H1 (cell line): ENCODE measurements around the gene HIVEP3. TPM values are rescaled to one million over a fixed set of nuclear protein-coding genes. Genes with fewer than 3 reads are reported as not detected.
A peak's percentile ranks its signal among the peaks of the same experiment; 100 is the strongest.

Experiments used
- CTCF ChIA-PET: fragments of 300-600 bp; sonication (Branson Sonifier 250); formaldehyde crosslinking; loops from one replicate; lab custom pipeline; 2021; ENCODE audit not compliant: partially characterized antibody; lab: Charles Lee
- POLR2A ChIA-PET: fragments of 300-600 bp; sonication (Branson Sonifier 250); formaldehyde crosslinking; loops from one replicate; lab custom pipeline; 2021; ENCODE audit warnings: inconsistent platforms; ENCODE audit not compliant: partially characterized antibody; lab: Charles Lee
- DNase-seq, 2 experiments: peaks; one replicate each; pipeline versions ENCODE4 v3.0.0 to v3.0.0-alpha.2; 2010 to 2022; ENCODE audit warnings: low spot score in 2 of 2, low read depth in 1 of 2, mixed read lengths in 1 of 2
- FAIRE-seq: peaks from 2 replicates; lab custom pipeline; 2011; peaks lifted over from hg19 to GRCh38; lab: Jason Lieb, UNC
- H2AFZ ChIP-seq: 2 replicates; pipeline ENCODE4 v1.8.1; 2012; ENCODE audit warnings: low read length, inconsistent platforms
- H2AK5ac ChIP-seq: 2 replicates; pipeline ENCODE4 v1.6.1; 2013; ENCODE audit warnings: low read depth, low read length
- H2BK120ac ChIP-seq: replicated peaks from 2 replicates; pipeline ENCODE3; 2013; ENCODE audit warnings: low read depth, low read length, inconsistent platforms
- H2BK12ac ChIP-seq: 2 replicates; pipeline ENCODE4 v1.6.1; 2013; ENCODE audit warnings: low read depth, low read length
- H2BK15ac ChIP-seq: 2 replicates; pipeline ENCODE4 v1.6.1; 2013; ENCODE audit warnings: low read length
- H2BK20ac ChIP-seq: 2 replicates; pipeline ENCODE4 v1.6.1; 2013; ENCODE audit warnings: low read length
- H2BK5ac ChIP-seq: 2 replicates; pipeline ENCODE4 v1.6.1; 2013; ENCODE audit warnings: low read depth, low read length
- H3K14ac ChIP-seq: 2 replicates; pipeline ENCODE4 v1.6.1; 2013; ENCODE audit warnings: inconsistent platforms; ENCODE audit not compliant: insufficient read length
- H3K18ac ChIP-seq: 2 replicates; pipeline ENCODE4 v1.6.1; 2013; ENCODE audit warnings: low read length; ENCODE audit errors: extremely low read depth
- H3K23ac ChIP-seq: 2 replicates; pipeline ENCODE4 v1.6.1; 2013; ENCODE audit warnings: inconsistent platforms; ENCODE audit not compliant: insufficient read length
- H3K23me2 ChIP-seq: 2 replicates; pipeline ENCODE4 v1.6.1; 2013; ENCODE audit warnings: low read depth, low read length
- H3K27ac ChIP-seq: 2 replicates; pipeline ENCODE4 v1.6.1; 2011; ENCODE audit warnings: low read depth, low read length, inconsistent platforms
- H3K27me3 ChIP-seq, 4 experiments: replicated peaks in 1 of 4; 1 replicate in 1 of 4; 2 replicates in 3 of 4; pipeline versions ENCODE4 v1.6.1 to v1.8.1; 2011 to 2013; ENCODE audit warnings: low read length in 3 of 4, mild to moderate bottlenecking in 3 of 4, inconsistent platforms in 2 of 4, mixed read lengths in 2 of 4, moderate library complexity in 1 of 4; ENCODE audit not compliant: control insufficient read depth in 3 of 4, insufficient read depth in 3 of 4; ENCODE audit errors: extremely low read depth in 1 of 4
- H3K36me3 ChIP-seq, 4 experiments: 2 replicates each; pipeline versions ENCODE4 v1.6.1 to v1.8.1; 2011 to 2013; ENCODE audit warnings: mild to moderate bottlenecking in 4 of 4, low read length in 3 of 4, moderate library complexity in 2 of 4, control low read depth in 1 of 4, inconsistent platforms in 1 of 4; ENCODE audit not compliant: insufficient read depth in 4 of 4, control insufficient read depth in 2 of 4
- H3K4ac ChIP-seq: replicated peaks from 2 replicates; pipeline ENCODE3; 2013; ENCODE audit warnings: low read length, low read depth, mixed read lengths, inconsistent platforms; ENCODE audit not compliant: insufficient read length
- H3K4me1 ChIP-seq, 4 experiments: replicated peaks in 1 of 4; 1 replicate in 1 of 4; 2 replicates in 3 of 4; pipeline versions ENCODE4 v1.6.1 to v1.8.1; 2011 to 2013; ENCODE audit warnings: low read length in 3 of 4, inconsistent platforms in 2 of 4, mixed read lengths in 1 of 4; ENCODE audit not compliant: insufficient read depth in 4 of 4, control insufficient read depth in 3 of 4
- H3K4me2 ChIP-seq, 2 experiments: 2 replicates each; pipeline versions ENCODE4 v1.6.1 to v1.8.1; 2011 to 2013; ENCODE audit warnings: low read depth in 2 of 2, low read length in 2 of 2, control low read depth in 1 of 2, inconsistent platforms in 1 of 2, mild to moderate bottlenecking in 1 of 2; ENCODE audit not compliant: insufficient read depth in 1 of 2
- H3K4me3 ChIP-seq, 4 experiments: fragments of 200-600, 300-600 bp in 1 of 4; sonication (generic), shearing (Covaris generic), sonication (Bioruptor Twin) in 1 of 4; 2 replicates each; pipeline versions ENCODE4 v1.5.1 to v1.8.1; 2011 to 2016; ENCODE audit warnings: low read length in 4 of 4, low read depth in 3 of 4, control low read depth in 2 of 4, inconsistent platforms in 2 of 4, mild to moderate bottlenecking in 2 of 4, mixed read lengths in 1 of 4, moderate library complexity in 1 of 4; ENCODE audit not compliant: insufficient read depth in 2 of 4; ENCODE audit errors: extremely low read depth in 1 of 4
- H3K56ac ChIP-seq: replicated peaks from 2 replicates; pipeline ENCODE3; 2013; ENCODE audit warnings: low read depth, mild to moderate bottlenecking, mixed read lengths, low read length, inconsistent platforms; ENCODE audit not compliant: insufficient read length
- H3K79me1 ChIP-seq: 2 replicates; pipeline ENCODE4 v1.6.1; 2013; ENCODE audit warnings: low read depth, low read length, control low read depth
- H3K79me2 ChIP-seq, 2 experiments: 2 replicates each; pipeline versions ENCODE4 v1.6.1 to v1.8.1; 2012 to 2013; ENCODE audit warnings: low read length in 2 of 2, mild to moderate bottlenecking in 2 of 2, inconsistent platforms in 1 of 2; ENCODE audit not compliant: insufficient read depth in 2 of 2, control insufficient read depth in 1 of 2
- H3K9ac ChIP-seq, 4 experiments: replicated peaks in 1 of 4; 1 replicate in 1 of 4; 2 replicates in 3 of 4; pipeline versions ENCODE4 v1.6.1 to v1.8.1; 2011 to 2013; ENCODE audit warnings: low read depth in 3 of 4, low read length in 3 of 4, control low read depth in 2 of 4, mild to moderate bottlenecking in 2 of 4, moderate library complexity in 2 of 4, inconsistent platforms in 1 of 4; ENCODE audit errors: extremely low read depth in 1 of 4
- H3K9me3 ChIP-seq, 2 experiments: 2 replicates each; pipeline versions ENCODE4 v1.6.1 to v1.8.1; 2012 to 2013; ENCODE audit warnings: mild to moderate bottlenecking in 2 of 2, moderate library complexity in 2 of 2, control low read depth in 1 of 2, inconsistent platforms in 1 of 2, low read depth in 1 of 2, low read length in 1 of 2, mixed read lengths in 1 of 2; ENCODE audit not compliant: insufficient read depth in 2 of 2
- H4K20me1 ChIP-seq, 2 experiments: replicated peaks in 1 of 2; 2 replicates each; pipeline versions ENCODE3 to v1.8.1; 2011 to 2013; ENCODE audit warnings: inconsistent platforms in 2 of 2, low read length in 2 of 2, mild to moderate bottlenecking in 1 of 2; ENCODE audit not compliant: insufficient read depth in 2 of 2, control insufficient read depth in 1 of 2
- H4K5ac ChIP-seq: 2 replicates; pipeline ENCODE4 v1.6.1; 2013; ENCODE audit warnings: low read length, low read depth, mixed read lengths, inconsistent platforms; ENCODE audit not compliant: insufficient read length
- H4K8ac ChIP-seq: 2 replicates; pipeline ENCODE4 v1.8.0; 2013; ENCODE audit warnings: mild to moderate bottlenecking, moderate library complexity, low read length, inconsistent platforms; ENCODE audit not compliant: insufficient read depth; ENCODE audit errors: extremely low read depth
- H4K91ac ChIP-seq: replicated peaks from 2 replicates; pipeline ENCODE3; 2013; ENCODE audit warnings: low read length, mixed read lengths, inconsistent platforms; ENCODE audit not compliant: insufficient read length
- BCL11A ChIP-seq, 2 experiments: IDR thresholded peaks; one replicate each; pipeline ENCODE4 v1.6.1; 2011; ENCODE audit warnings: low read depth in 2 of 2, low read length in 2 of 2, mild to moderate bottlenecking in 2 of 2
- HDAC2 ChIP-seq, 2 experiments: fragments of 300-600 bp in 1 of 2; sonication (generic) in 1 of 2; IDR thresholded peaks; 2 replicates each; pipeline ENCODE4 v1.6.1; 2011 to 2012; ENCODE audit warnings: low read depth in 2 of 2, low read length in 2 of 2, mild to moderate bottlenecking in 2 of 2, moderate library complexity in 2 of 2, borderline replicate concordance in 1 of 2, inconsistent platforms in 1 of 2
- JUND ChIP-seq: IDR thresholded peaks from 2 replicates; pipeline ENCODE4 v1.6.1; 2011; ENCODE audit warnings: mild to moderate bottlenecking, improper control_type of control experiment, low read length
- PHF8 ChIP-seq: fragments of 200-600 bp; sonication (generic); conservative IDR thresholded peaks from 2 replicates; pipeline ENCODE4 v1.7.1; 2012; ENCODE audit warnings: low read depth, mild to moderate bottlenecking, inconsistent platforms, low read length, moderate library complexity
- SAP30 ChIP-seq: fragments of 300-600 bp; sonication (generic); IDR thresholded peaks from 2 replicates; pipeline ENCODE4 v1.7.1; 2012; ENCODE audit warnings: low read length, moderate library complexity, mild to moderate bottlenecking, inconsistent platforms; ENCODE audit not compliant: insufficient read depth, insufficient replicate concordance
- SP1 ChIP-seq: IDR thresholded peaks from 2 replicates; pipeline ENCODE4 v1.6.1; 2011; ENCODE audit warnings: low read depth, low read length
- SP4 ChIP-seq: IDR thresholded peaks from 2 replicates; pipeline ENCODE4 v1.6.1; 2012; ENCODE audit warnings: low read length, inconsistent platforms
- TAF1 ChIP-seq: IDR thresholded peaks from 2 replicates; pipeline ENCODE4 v1.6.1; 2011; ENCODE audit warnings: mild to moderate bottlenecking, low read depth, low read length
- TAF7 ChIP-seq: optimal IDR thresholded peaks from 2 replicates; pipeline ENCODE3; 2011; ENCODE audit warnings: low read depth, mild to moderate bottlenecking, inconsistent platforms, low read length, moderate library complexity, borderline replicate concordance
- TCF12 ChIP-seq: IDR thresholded peaks from 2 replicates; pipeline ENCODE4 v1.6.1; 2011; ENCODE audit warnings: low read depth, mild to moderate bottlenecking, low read length
- WGBS, 2 experiments: shearing (Covaris generic) in 1 of 2; methylation state at CpG; one replicate each; pipeline versions ENCODE4 v1.1.6 to v1.1.7; 2013 to 2015; ENCODE audit warnings: low lambda C conversion rate in 2 of 2, mixed read lengths in 2 of 2, inconsistent platforms in 1 of 2, low coverage in 1 of 2, missing lambda C conversion rate in 1 of 2; ENCODE audit not compliant: insufficient replicate concordance in 2 of 2, insufficient coverage in 1 of 2, insufficient read length in 1 of 2; ENCODE audit errors: extremely low coverage in 1 of 2, missing lambda C conversion rate in 1 of 2; 5-methylcytosine and 5-hydroxymethylcytosine counted together
- polyA plus RNA-seq, 7 experiments: library from polyadenylated mRNA; depleted of rRNA in 3 of 7; stranded (reverse) in 5 of 7; unstranded in 2 of 7; fragments of >200 nt in 5 of 7; fragments of 200-250 nt in 2 of 7; gene quantifications; 1 replicate in 5 of 7; 2 replicates in 1 of 7; 4 replicates in 1 of 7; pipeline versions ENCODE4 v1.2.1 to v1.2.3, GENCODE V29; 2011 to 2013; ENCODE audit warnings: missing spikeins in 2 of 7, mixed read lengths in 2 of 7
- total RNA-seq: library from RNA; stranded (reverse); fragmentation: NEBNext Ultra II Directional; extraction: Animal tissue kit (Norgen Biotek cat#: 25700); gene quantifications from 2 replicates; pipeline ENCODE4 v1.2.1, GENCODE V29; 2021
- TF ChIP-seq, protein P1 (sequence below): IDR thresholded peaks from 2 replicates; pipeline ENCODE4 v1.6.1; 2012; ENCODE audit warnings: low read length, inconsistent platforms

The HIVEP3 gene
- total and polyA plus RNA-seq, 2 of the 8 experiments (the other 6 are each of a cell fraction or from before 2014, with no cell fraction given), result 0.24 to 0.69 TPM

DNA sequence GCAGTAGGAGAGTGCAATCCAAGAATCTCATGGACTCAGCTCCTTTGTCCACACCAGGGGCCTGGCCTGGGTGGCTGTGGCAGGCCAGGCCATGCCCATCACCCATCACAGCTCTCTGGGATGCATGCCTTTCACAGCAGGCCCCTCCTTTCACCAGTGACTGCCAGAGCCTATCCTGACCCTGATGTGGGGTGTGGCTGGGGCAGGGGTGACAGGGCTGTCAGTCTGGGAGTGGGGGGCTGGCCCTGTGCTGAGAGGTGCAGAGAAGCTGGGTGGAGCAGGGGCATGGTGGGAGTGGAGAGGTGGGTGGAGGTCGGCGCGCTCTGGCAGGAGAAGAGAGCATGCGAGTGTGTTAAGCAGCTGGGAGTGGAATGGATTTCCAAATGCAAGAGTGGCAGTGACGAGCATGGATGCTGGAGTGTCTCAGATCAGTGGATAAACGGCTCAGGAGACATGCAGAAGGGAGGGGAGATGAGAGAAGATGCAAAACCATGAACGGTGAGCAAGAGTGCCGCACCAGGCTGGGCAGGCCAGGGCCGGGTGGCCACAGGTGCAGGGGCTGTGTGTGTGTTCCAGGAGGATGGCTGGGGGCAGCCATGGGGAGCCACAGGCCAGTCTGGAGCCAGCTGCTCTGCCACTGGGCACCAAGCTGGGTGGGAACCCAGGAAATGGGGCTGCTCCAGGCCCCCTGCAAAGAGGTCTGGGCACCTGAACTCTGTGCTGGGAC lies 394.6 kb downstream of the HIVEP3 start:
- WGBS, 2 experiments, result 81% methylated on average over 9 of the region's 9 CpGs; no CpG with 5 or more reads in 1 of the 2 experiments
- Histone ChIP-seq H2BK15ac (no peak overlapping the region), H3K27me3 (no peaks in the 10 kb centered on the region), H2AFZ (no peak overlapping the region), H3K4me2 (no peak overlapping the region), H4K91ac (no peak overlapping the region), H3K4ac (no peak overlapping the region), H4K20me1 (peaks cover 0 to 6% of the 10 kb centered on the region in 2 experiments), H3K9me3 (no peaks in the 10 kb centered on the region; a peak in 1 of 4 replicates), H4K8ac (peak overlapping the region; percentile 53; the same call in 1 of the 2 replicates), H4K5ac (no peak overlapping the region), H3K27ac (no peak overlapping the region), H3K56ac (no peak overlapping the region), H3K79me2 (no peaks in the 10 kb centered on the region), H2AK5ac (no peak overlapping the region), H2BK20ac (no peak overlapping the region), H3K9ac (no peak overlapping the region), H2BK120ac (no peak overlapping the region), H3K36me3 (no peaks in the 10 kb centered on the region), H2BK12ac (no peak overlapping the region), H3K18ac (no peak overlapping the region), H2BK5ac (no peak overlapping the region), H3K79me1 (no peaks in the 10 kb centered on the region), H3K14ac (no peak overlapping the region), H3K23me2 (peaks cover 31% of the 10 kb centered on the region; the same call in 1 of the 2 replicates), H3K23ac (no peak overlapping the region), H3K4me3 (no peak overlapping the region), H3K4me1 (peaks cover 0 to 5% (median 0%) of the 10 kb centered on the region in 4 experiments; a peak in 1 of 7 replicates)
- POLR2A ChIA-PET, result no interaction called here
- DNase-seq, result no peak
- CTCF ChIA-PET, result interaction anchor here (0.7 to 5.0 kb wide), 12 partner anchors 9 to 513 kb away, joined by 3 to 40 read pairs (median 4); no protein-coding TSS in a partner anchor
- FAIRE-seq, result no peak
- no peak for TF ChIP-seq HDAC2 (IDR thresholded peaks at IDR 0.05; ENCODE audit: borderline replicate concordance in 1 of 2, low read depth in 2 of 2, low read length in 2 of 2)
- TF ChIP-seq SP1, result no peak
- TF ChIP-seq SP4, result no peak
- TF ChIP-seq, protein P1, sequence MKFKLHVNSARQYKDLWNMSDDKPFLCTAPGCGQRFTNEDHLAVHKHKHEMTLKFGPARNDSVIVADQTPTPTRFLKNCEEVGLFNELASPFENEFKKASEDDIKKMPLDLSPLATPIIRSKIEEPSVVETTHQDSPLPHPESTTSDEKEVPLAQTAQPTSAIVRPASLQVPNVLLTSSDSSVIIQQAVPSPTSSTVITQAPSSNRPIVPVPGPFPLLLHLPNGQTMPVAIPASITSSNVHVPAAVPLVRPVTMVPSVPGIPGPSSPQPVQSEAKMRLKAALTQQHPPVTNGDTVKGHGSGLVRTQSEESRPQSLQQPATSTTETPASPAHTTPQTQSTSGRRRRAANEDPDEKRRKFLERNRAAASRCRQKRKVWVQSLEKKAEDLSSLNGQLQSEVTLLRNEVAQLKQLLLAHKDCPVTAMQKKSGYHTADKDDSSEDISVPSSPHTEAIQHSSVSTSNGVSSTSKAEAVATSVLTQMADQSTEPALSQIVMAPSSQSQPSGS, result no peak
- no peak for TF ChIP-seq PHF8
- TF ChIP-seq SAP30, result no peak
- no peak for TF ChIP-seq TAF7
- no peak for TF ChIP-seq BCL11A (IDR thresholded peaks at IDR 0.05; ENCODE audit: low read depth in 2 of 2, low read length in 2 of 2)
- TF ChIP-seq JUND, result no peak
- no peak for TF ChIP-seq TAF1
- no peak for TF ChIP-seq TCF12
